OCI-LY7 (cell line): Measurements from ENCODE around the gene AEN. TPM values are rescaled to one million over a fixed set of nuclear protein-coding genes. Genes with fewer than 3 reads are reported as not detected.

Experiments
- Bru-seq: library from RNA; stranded (reverse); fragments of 400-500 nt; gene quantifications from one replicate; lab custom pipeline; 2021; lab: Mats Ljungman, UMichigan
- BruChase-seq, 2 experiments: library from RNA; stranded (reverse); fragments of 400-500 nt; gene quantifications; one replicate each; lab custom pipeline; 2021; lab: Mats Ljungman, UMichigan
- BruUV-seq: library from RNA; stranded (reverse); fragments of 400-500 nt; replicated peaks from 2 replicates; lab custom pipeline; 2021; lab: Mats Ljungman, UMichigan
- CTCF ChIA-PET: fragments of 300-600 bp; sonication (Branson Sonifier 250); formaldehyde crosslinking; loops from one replicate; lab custom pipeline; 2022; ENCODE audit warnings: antibody characterized with exemption; ENCODE audit not compliant: unreplicated experiment; lab: Charles Lee
- POLR2A ChIA-PET: fragments of 300-600 bp; sonication (Branson Sonifier 250); formaldehyde crosslinking; loops from one replicate; lab custom pipeline; 2022; ENCODE audit warnings: antibody characterized with exemption; lab: Charles Lee
- DNase-seq: peaks from one replicate; pipeline ENCODE4 v3.0.0-alpha.2; 2015; ENCODE audit warnings: low spot score
- H2AFZ ChIP-seq: fragments of 200-600 bp; sonication (generic), shearing (Covaris generic); 2 replicates; pipeline ENCODE4 v1.6.1; 2014; ENCODE audit warnings: mild to moderate bottlenecking, antibody characterized with exemption, low read length, moderate library complexity
- H3K27ac ChIP-seq: fragments of 200-600 bp; sonication (generic); 2 replicates; pipeline ENCODE4 v1.5.1; 2014; ENCODE audit warnings: mixed run types, low read depth, mild to moderate bottlenecking, moderate library complexity, low read length, inconsistent platforms; ENCODE audit not compliant: poor library complexity, severe bottlenecking
- H3K36me3 ChIP-seq: fragments of 200-600 bp; sonication (generic); 2 replicates; pipeline ENCODE4 v1.6.1; 2014; ENCODE audit warnings: mild to moderate bottlenecking, antibody characterized with exemption, low read length, moderate library complexity, mixed read lengths; ENCODE audit not compliant: insufficient read depth
- H3K4me1 ChIP-seq: fragments of 200-600 bp; sonication (generic); 2 replicates; pipeline ENCODE4 v1.5.1; 2014; ENCODE audit warnings: mild to moderate bottlenecking, low read length; ENCODE audit not compliant: insufficient read depth, poor library complexity, severe bottlenecking
- H3K4me2 ChIP-seq: fragments of 200-600 bp; sonication (generic); 2 replicates; pipeline ENCODE4 v1.6.1; 2014; ENCODE audit warnings: mild to moderate bottlenecking, low read length
- H3K4me3 ChIP-seq: fragments of 200-600 bp; sonication (generic); 2 replicates; pipeline ENCODE4 v1.5.1; 2014; ENCODE audit warnings: mild to moderate bottlenecking, low read depth, low read length; ENCODE audit not compliant: poor library complexity, severe bottlenecking
- H3K79me2 ChIP-seq: fragments of 200-600 bp; sonication (generic); 2 replicates; pipeline ENCODE4 v1.6.1; 2016; ENCODE audit warnings: low read depth, mild to moderate bottlenecking, low read length, moderate library complexity, mixed read lengths; ENCODE audit not compliant: insufficient read depth
- H3K9me2 ChIP-seq: fragments of 200-600 bp; sonication (generic); 2 replicates; pipeline ENCODE4 v1.6.1; 2016; ENCODE audit warnings: mild to moderate bottlenecking, low read length, mixed read lengths; ENCODE audit not compliant: insufficient read depth
- H3K9me3 ChIP-seq: fragments of 200-600 bp; sonication (generic); 2 replicates; pipeline ENCODE4 v1.6.1; 2014; ENCODE audit warnings: mild to moderate bottlenecking, mixed run types, low read length, mixed read lengths
- H4K20me1 ChIP-seq: fragments of 200-600 bp; sonication (generic); 2 replicates; pipeline ENCODE4 v1.6.1; 2014; ENCODE audit warnings: mild to moderate bottlenecking, antibody characterized with exemption, low read length, moderate library complexity, mixed read lengths; ENCODE audit not compliant: insufficient read depth
- EZH2phosphoT487 ChIP-seq: fragments of 200-600 bp; sonication (generic); IDR thresholded peaks from 2 replicates; pipeline ENCODE4 v1.6.1; 2018; ENCODE audit warnings: low read depth, borderline replicate concordance, mild to moderate bottlenecking, mixed run types, antibody characterized with exemption, low read length, moderate library complexity, mixed read lengths
- intact Hi-C: fragments of 100-400 bp; cut with micrococcal nuclease; formaldehyde crosslinking; loops from one replicate; pipeline ENCODE4 v1.10.0; 2022; ENCODE audit not compliant: unreplicated experiment
- long read RNA-seq: library from polyadenylated mRNA; stranded (forward); transcript quantifications from one replicate; pipeline ENCODE4 v2.0.0, GENCODE V29; 2022
- total RNA-seq, 2 experiments: library from RNA; depleted of rRNA in 1 of 2; stranded (reverse); fragments of >200 nt in 1 of 2; shearing (Covaris generic) in 1 of 2; gene quantifications; 2 replicates each; pipeline ENCODE4 v1.2.3, GENCODE V29; 2014 to 2022
- TF ChIP-seq, protein P1 (sequence below): fragments of 200-600 bp; sonication (generic); conservative IDR thresholded peaks from 2 replicates; pipeline ENCODE4 v1.5.1; 2014; ENCODE audit warnings: mild to moderate bottlenecking, antibody characterized with exemption, low read length, moderate library complexity, mixed read lengths

The AEN gene, protein sequence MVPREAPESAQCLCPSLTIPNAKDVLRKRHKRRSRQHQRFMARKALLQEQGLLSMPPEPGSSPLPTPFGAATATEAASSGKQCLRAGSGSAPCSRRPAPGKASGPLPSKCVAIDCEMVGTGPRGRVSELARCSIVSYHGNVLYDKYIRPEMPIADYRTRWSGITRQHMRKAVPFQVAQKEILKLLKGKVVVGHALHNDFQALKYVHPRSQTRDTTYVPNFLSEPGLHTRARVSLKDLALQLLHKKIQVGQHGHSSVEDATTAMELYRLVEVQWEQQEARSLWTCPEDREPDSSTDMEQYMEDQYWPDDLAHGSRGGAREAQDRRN
- 55.9 and 66.6 TPM in 2 replicates for total RNA-seq (2014; rRNA removed; shearing (Covaris generic))
- 41.7 and 43.1 TPM in 2 replicates for total RNA-seq (2022)
- Bru-seq, nascent RNA, result percentile 90 among the genes with signal in this experiment
- percentile 75 among the genes with signal in this experiment for BruChase-seq, experiment 1, labeled RNA remaining after a 6-hour chase
- percentile 86 among the genes with signal in this experiment for BruChase-seq, experiment 2, labeled RNA remaining after a 2-hour chase
- long read RNA-seq, full-length matches to known transcripts, result 65 of 120 reads
- long read RNA-seq, partial matches to known transcripts, result 43 of 120 reads
- long read RNA-seq, other reads (novel, unspliced or antisense), result 12 of 120 reads

DNA sequence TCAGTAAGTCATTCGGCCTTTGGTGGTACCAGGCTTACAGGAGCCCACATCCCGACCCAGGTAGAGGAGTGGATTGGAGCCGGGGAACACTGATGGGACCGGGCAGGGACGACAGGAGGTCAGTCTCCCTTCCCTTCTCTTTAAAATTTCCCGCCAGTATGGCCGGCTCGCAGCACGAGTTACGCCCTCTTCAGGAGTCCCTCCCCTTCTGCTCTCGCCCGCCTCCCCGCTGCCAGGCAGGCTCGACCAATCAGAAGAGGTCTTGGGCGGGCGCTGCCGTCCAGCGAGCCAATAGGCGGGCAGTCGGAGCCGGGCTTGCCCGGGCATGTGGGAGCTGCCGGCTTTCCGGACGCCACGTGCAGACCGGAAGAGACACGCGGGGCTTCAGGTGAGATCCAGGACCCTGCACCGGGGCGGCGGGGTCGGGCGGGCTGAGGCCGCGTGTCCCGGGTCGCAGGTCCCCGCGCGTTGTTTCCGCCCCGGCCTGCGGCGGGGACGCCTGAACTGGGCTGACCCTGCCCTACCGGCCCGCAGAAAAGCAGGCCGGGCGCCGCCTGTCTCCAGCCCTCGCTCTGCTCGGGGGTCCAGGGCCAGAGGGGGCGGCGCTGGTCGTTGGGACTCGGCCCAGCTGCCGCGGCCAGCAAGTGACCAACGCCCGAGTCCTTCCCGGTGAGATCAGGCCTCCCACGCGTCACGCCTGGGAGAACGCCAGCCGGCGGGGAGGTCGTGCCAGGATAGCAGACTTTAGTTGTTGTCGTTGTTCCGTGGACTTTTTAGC, at the start of gene AEN:
Gene AEN, plus strand, starts transcription at position 346 of the 778 bp plus-strand sequence. CDS start 4,870 bp downstream, outside the sequence.
- BruUV-seq, result no TSS peak
- H2AFZ ChIP-seq, result peak within 1 kb of the TSS; percentile 88
- intact Hi-C loops, result loop anchor here (2.0 to 10.0 kb wide), 5 partner anchors 74 to 464 kb away; partner anchors contain the start of genes ABHD2, DET1, MRPL46 and MRPS11
- TF ChIP-seq, protein P1, sequence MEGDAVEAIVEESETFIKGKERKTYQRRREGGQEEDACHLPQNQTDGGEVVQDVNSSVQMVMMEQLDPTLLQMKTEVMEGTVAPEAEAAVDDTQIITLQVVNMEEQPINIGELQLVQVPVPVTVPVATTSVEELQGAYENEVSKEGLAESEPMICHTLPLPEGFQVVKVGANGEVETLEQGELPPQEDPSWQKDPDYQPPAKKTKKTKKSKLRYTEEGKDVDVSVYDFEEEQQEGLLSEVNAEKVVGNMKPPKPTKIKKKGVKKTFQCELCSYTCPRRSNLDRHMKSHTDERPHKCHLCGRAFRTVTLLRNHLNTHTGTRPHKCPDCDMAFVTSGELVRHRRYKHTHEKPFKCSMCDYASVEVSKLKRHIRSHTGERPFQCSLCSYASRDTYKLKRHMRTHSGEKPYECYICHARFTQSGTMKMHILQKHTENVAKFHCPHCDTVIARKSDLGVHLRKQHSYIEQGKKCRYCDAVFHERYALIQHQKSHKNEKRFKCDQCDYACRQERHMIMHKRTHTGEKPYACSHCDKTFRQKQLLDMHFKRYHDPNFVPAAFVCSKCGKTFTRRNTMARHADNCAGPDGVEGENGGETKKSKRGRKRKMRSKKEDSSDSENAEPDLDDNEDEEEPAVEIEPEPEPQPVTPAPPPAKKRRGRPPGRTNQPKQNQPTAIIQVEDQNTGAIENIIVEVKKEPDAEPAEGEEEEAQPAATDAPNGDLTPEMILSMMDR, result no peak
- no peak for TF ChIP-seq EZH2phosphoT487
- H4K20me1 ChIP-seq, result peaks cover 29% of the 10 kb centered on the region
- H3K4me3 ChIP-seq, result peak within 1 kb of the TSS; percentile 99
- no peaks in the 10 kb centered on the region for H3K9me3 ChIP-seq
- POLR2A ChIA-PET, result interaction anchor here (2.0 kb wide), 1 partner anchor 13 kb away, joined by 5 read pairs; no protein-coding TSS in a partner anchor
- H3K36me3 ChIP-seq, result peaks cover 34% of the 10 kb centered on the region
- H3K79me2 ChIP-seq, result peaks cover 50% of the 10 kb centered on the region
- DNase-seq, result peak; percentile 96
- peak within 1 kb of the TSS; percentile 94 for H3K4me2 ChIP-seq
- no peaks in the 10 kb centered on the region for H3K9me2 ChIP-seq
- CTCF ChIA-PET, result interaction anchor here (1.0 kb wide), 1 partner anchor 12 kb away, joined by 3 read pairs; no protein-coding TSS in a partner anchor
- H3K27ac ChIP-seq, result peak within 1 kb of the TSS; percentile 73
- H3K4me1 ChIP-seq, result peaks cover 37% of the 10 kb centered on the region

DNA sequence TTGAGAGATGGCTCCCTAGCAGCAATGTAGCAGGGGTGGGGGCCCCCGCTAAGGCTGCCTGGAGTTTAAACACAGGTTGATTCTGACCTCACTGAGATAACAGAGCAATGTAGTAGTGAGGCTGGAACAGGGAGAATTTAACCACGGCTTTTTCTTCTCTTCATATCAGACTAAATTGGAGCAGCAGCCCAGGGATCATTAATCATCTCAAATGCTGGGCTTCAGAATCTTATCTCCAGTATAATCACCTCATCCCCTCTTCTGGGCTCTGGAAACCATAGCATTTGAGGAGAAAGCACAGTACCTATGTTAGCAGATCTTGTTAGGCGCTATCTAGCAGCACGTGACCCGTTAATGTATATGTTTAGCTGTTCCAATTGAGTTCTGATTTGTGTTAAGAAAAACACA, 49.3 kb upstream of the AEN start:
- no peak for TF ChIP-seq EZH2phosphoT487
- TF ChIP-seq, protein P1, result no peak
- intact Hi-C loops, result no loop called here
- no peak overlapping the region for H3K4me3 ChIP-seq
- no peak overlapping the region for H3K27ac ChIP-seq
- CTCF ChIA-PET, result no interaction called here
- DNase-seq, result no peak
- H4K20me1 ChIP-seq, result no peaks in the 10 kb centered on the region
- H3K36me3 ChIP-seq, result no peaks in the 10 kb centered on the region
- no peaks in the 10 kb centered on the region for H3K9me2 ChIP-seq
- no peaks in the 10 kb centered on the region for H3K9me3 ChIP-seq
- H3K4me2 ChIP-seq, result no peak overlapping the region
- H2AFZ ChIP-seq, result no peak overlapping the region
- POLR2A ChIA-PET, result no interaction called here
- H3K4me1 ChIP-seq, result peaks cover 4% of the 10 kb centered on the region
- no peaks in the 10 kb centered on the region for H3K79me2 ChIP-seq
- BruUV-seq, result no TSS peak
